ENCODE measurements around the gene EXTL1. TPM values are rescaled to one million over a fixed set of nuclear protein-coding genes. Genes with fewer than 3 reads are reported as not detected.

Gene EXTL1
- total and polyA plus RNA-seq, 10 of the 15 experiments (the other 5 are each of a cell fraction or from before 2014, with no cell fraction given), result not detected

GRCh38 chr1:26031196-26031595 lies 9.6 kb downstream of the EXTL1 start (continued):
- TF ChIP-seq, protein P1, sequence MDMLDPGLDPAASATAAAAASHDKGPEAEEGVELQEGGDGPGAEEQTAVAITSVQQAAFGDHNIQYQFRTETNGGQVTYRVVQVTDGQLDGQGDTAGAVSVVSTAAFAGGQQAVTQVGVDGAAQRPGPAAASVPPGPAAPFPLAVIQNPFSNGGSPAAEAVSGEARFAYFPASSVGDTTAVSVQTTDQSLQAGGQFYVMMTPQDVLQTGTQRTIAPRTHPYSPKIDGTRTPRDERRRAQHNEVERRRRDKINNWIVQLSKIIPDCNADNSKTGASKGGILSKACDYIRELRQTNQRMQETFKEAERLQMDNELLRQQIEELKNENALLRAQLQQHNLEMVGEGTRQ (IDR thresholded peaks at IDR 0.05; ENCODE audit: borderline replicate concordance, low read depth, low read length), result no peak
- TF ChIP-seq BRCA1 (IDR thresholded peaks at IDR 0.05; ENCODE audit: low read depth, low read length), result no peak
- TF ChIP-seq, protein P2, sequence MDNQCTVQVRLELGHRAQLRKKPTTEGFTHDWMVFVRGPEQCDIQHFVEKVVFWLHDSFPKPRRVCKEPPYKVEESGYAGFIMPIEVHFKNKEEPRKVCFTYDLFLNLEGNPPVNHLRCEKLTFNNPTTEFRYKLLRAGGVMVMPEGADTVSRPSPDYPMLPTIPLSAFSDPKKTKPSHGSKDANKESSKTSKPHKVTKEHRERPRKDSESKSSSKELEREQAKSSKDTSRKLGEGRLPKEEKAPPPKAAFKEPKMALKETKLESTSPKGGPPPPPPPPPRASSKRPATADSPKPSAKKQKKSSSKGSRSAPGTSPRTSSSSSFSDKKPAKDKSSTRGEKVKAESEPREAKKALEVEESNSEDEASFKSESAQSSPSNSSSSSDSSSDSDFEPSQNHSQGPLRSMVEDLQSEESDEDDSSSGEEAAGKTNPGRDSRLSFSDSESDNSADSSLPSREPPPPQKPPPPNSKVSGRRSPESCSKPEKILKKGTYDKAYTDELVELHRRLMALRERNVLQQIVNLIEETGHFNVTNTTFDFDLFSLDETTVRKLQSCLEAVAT (IDR thresholded peaks at IDR 0.05), result no peak
- no peak for TF ChIP-seq RAD21 (IDR thresholded peaks at IDR 0.05; ENCODE audit: insufficient read depth, low read depth, low read length)

GRCh38 chr1:26031611-26032220 lies 10.1 kb downstream of the EXTL1 start:
- Histone ChIP-seq H3K27me3 (replicated peaks in 1 of 2; ENCODE audit: control insufficient read depth in 2 of 2, insufficient read depth in 2 of 2, low read length in 1 of 2) (peaks cover 0 to 2% of the 10 kb centered on the region in 2 experiments; a peak in 3 of 4 replicates), H3K9me3 (replicated peaks; ENCODE audit: control insufficient read depth, insufficient read depth, low read length) (0 out of 3 replicates have a peak, but pooled peaks cover 2% of the 10 kb centered on the region), H3K36me3 (ENCODE audit: control insufficient read depth in 2 of 2, insufficient read depth in 2 of 2, low read length in 1 of 2) (no peaks in the 10 kb centered on the region), H2AFZ (ENCODE audit: control insufficient read depth, low read depth, low read length) (no peak overlapping the region), H3K79me2 (ENCODE audit: control insufficient read depth, insufficient read depth, low read length) (no peaks in the 10 kb centered on the region), H4K20me1 (ENCODE audit: control insufficient read depth, insufficient read depth) (no peaks in the 10 kb centered on the region), H3K4me2 (ENCODE audit: control insufficient read depth, insufficient read depth) (no peak overlapping the region), H3K4me1 (ENCODE audit: control insufficient read depth, insufficient read depth, low read length) (peaks cover 10% of the 10 kb centered on the region; the same call in 1 of the 2 replicates), H3K27ac (ENCODE audit: control insufficient read depth, insufficient read depth) (no peak overlapping the region), H3K9ac (ENCODE audit: control insufficient read depth, insufficient read depth, low read length) (no peak overlapping the region), H3K4me3 (no peak overlapping the region)
- ChIA-PET POLR2A (interaction anchor here (0.6 kb wide), 1 partner anchor 536 kb away, joined by 3 read pairs; no protein-coding TSS in a partner anchor), SMC1A (ENCODE audit: uncharacterized antibody, unreplicated experiment) (interaction anchor here (1.2 kb wide), 1 partner anchor 136 kb away, joined by 5 read pairs; no protein-coding TSS in a partner anchor), RAD21 (ENCODE audit: unreplicated experiment) (no interaction called here), CTCF (interaction anchor here (0.6 to 1.7 kb wide), 2 partner anchors 40 to 113 kb away, joined by 4 to 6 read pairs; no protein-coding TSS in a partner anchor)
- DNase-seq (ENCODE audit: low read depth, low spot score) (no peak), ATAC-seq (no peak), FAIRE-seq (no peak)
- BruUV-seq (replicated peaks), result no TSS peak
- 15% methylated on average over 3 of the region's 3 CpGs for WGBS (ENCODE audit: insufficient coverage, insufficient replicate concordance, low lambda C conversion rate, missing lambda C conversion rate)
- in situ Hi-C loops (cut with MboI) (no loop called here), intact Hi-C loops (cut with micrococcal nuclease; ENCODE audit: unreplicated experiment) (no loop called here)
- TF ChIP-seq, protein P3, sequence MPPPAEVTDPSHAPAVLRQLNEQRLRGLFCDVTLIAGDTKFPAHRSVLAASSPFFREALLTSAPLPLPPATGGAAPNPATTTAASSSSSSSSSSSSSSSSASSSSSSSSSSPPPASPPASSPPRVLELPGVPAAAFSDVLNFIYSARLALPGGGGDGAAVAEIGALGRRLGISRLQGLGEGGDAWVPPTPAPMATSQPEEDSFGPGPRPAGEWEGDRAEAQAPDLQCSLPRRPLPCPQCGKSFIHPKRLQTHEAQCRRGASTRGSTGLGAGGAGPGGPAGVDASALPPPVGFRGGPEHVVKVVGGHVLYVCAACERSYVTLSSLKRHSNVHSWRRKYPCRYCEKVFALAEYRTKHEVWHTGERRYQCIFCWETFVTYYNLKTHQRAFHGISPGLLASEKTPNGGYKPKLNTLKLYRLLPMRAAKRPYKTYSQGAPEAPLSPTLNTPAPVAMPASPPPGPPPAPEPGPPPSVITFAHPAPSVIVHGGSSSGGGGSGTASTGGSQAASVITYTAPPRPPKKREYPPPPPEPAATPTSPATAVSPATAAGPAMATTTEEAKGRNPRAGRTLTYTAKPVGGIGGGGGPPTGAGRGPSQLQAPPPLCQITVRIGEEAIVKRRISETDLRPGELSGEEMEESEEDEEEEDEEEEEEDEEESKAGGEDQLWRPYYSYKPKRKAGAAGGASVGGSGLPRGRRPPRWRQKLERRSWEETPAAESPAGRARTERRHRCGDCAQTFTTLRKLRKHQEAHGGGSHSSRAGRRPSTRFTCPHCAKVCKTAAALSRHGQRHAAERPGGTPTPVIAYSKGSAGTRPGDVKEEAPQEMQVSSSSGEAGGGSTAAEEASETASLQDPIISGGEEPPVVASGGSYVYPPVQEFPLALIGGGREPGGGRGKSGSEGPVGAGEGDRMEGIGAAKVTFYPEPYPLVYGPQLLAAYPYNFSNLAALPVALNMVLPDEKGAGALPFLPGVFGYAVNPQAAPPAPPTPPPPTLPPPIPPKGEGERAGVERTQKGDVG (CRISPR knock-in tag; IDR thresholded peaks at IDR 0.05), result no peak
- TF ChIP-seq ATF3 (IDR thresholded peaks at IDR 0.05; ENCODE audit: borderline replicate concordance, extremely low read depth, low read depth, low read length) (no peak), TCF7 (IDR thresholded peaks at IDR 0.05; ENCODE audit: borderline replicate concordance) (no peak), USF1 (IDR thresholded peaks at IDR 0.05; ENCODE audit: borderline replicate concordance, extremely low read length, insufficient read depth, low read depth, low read length) (no peak), ZNF274 (IDR thresholded peaks at IDR 0.05; ENCODE audit: insufficient read depth, insufficient read length) (no peak), SIN3A (IDR thresholded peaks at IDR 0.05; ENCODE audit: low read depth, low read length) (no peak), TCF3 (IDR thresholded peaks at IDR 0.05; ENCODE audit: borderline replicate concordance, insufficient read depth, low read depth, low read length) (no peak)

Measured in GM12878 (cell line).